NB4 (cell line): ENCODE results near the gene RAD51AP2.
"Not testable (repeated sequence)": the region's sequence is repeated elsewhere in the genome, so short reads cannot be mapped to it uniquely, and the experiment has no call there.

Experiments
- DNase-seq: peaks from one replicate; pipeline ENCODE4 v3.0.0; 2010; ENCODE audit warnings: low read depth
- H3K4me3 ChIP-seq: one replicate; pipeline ENCODE4 v1.5.1; 2011; ENCODE audit warnings: mild to moderate bottlenecking, low read depth, low read length, moderate library complexity
- CTCF ChIP-seq: IDR thresholded peaks from one replicate; pipeline ENCODE4 v1.5.1; 2012; ENCODE audit warnings: low read depth, low read length
- MYC ChIP-seq: IDR thresholded peaks from 2 replicates; pipeline ENCODE4 v1.6.1; 2011; ENCODE audit warnings: low read depth, low read length
- POLR2A ChIP-seq: IDR thresholded peaks from 2 replicates; pipeline ENCODE4 v1.6.1; 2011; ENCODE audit warnings: mild to moderate bottlenecking; ENCODE audit not compliant: insufficient read length; ENCODE audit errors: extremely low read depth
- TF ChIP-seq, protein P1 (sequence below): IDR thresholded peaks from 2 replicates; pipeline ENCODE4 v1.6.1; 2011; ENCODE audit warnings: low read depth, low read length

RAD51AP2 gene

DNA sequence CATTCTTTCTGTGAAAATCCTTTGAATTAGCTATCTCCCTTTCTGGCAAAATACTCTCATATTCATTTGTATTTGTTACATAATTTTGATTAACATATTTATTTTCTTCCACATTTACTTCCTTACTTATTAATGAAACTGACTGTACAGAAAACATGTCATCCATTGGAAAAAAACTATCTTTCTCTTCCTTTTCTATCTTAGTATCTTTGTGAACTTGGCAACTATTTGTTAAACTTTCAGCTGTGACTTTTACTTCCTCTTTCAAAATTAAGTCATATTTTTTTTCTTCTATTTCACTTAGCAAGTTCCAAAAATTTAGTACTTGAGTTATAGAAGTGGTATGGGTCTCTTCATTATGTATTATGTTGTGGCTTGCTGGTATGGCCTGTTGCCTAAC, 2.6 kb downstream of the RAD51AP2 start:
- TF ChIP-seq CTCF, result no peak
- no peak for TF ChIP-seq POLR2A
- TF ChIP-seq, protein P1, sequence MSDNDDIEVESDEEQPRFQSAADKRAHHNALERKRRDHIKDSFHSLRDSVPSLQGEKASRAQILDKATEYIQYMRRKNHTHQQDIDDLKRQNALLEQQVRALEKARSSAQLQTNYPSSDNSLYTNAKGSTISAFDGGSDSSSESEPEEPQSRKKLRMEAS, result no peak
- TF ChIP-seq MYC, result no peak
- no peak overlapping the region for H3K4me3 ChIP-seq
- DNase-seq, result no peak

- no peak for DNase-seq
- no peak for TF ChIP-seq MYC
- TF ChIP-seq, protein P1, result no peak
- TF ChIP-seq CTCF, result no peak
- TF ChIP-seq POLR2A, result no peak
- no peak overlapping the region for H3K4me3 ChIP-seq
Observed at GRCh38 chr2:17506736-17507616, 11.3 kb downstream of the RAD51AP2 start.

GRCh38 chr2:17497718-17498117, 20.5 kb downstream of the RAD51AP2 start:
- TF ChIP-seq MYC (no peak), CTCF (no peak), POLR2A (no peak)
- TF ChIP-seq, protein P1, result no peak
- DNase-seq, result no peak
- H3K4me3 ChIP-seq, result no peak overlapping the region

DNA sequence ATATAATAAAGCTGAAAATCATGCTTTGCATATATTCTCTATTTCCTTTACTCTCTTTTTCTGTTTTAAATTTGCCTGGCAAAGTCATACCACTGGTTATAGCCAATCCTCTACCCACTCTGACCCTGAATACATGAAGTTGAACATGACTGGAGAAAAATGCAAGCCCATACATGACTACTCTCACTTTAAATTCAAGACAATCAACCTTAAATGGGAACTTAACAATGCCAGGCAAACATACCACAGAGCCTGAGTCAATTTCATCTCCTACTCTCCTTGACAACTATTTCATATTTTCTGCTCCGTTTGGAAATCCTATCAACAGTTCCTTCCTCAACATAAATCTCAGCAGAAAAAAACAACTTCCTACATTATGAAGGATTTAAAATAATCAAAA, 22.6 kb downstream of the RAD51AP2 start:
- no peak overlapping the region for H3K4me3 ChIP-seq
- DNase-seq, result no peak
- no peak for TF ChIP-seq CTCF
- TF ChIP-seq MYC, result no peak

GRCh38 chr2:17490165-17490564, 28.1 kb downstream of the RAD51AP2 start:
- not testable (repeated sequence) for DNase-seq, H3K4me3 ChIP-seq

GRCh38 chr2:17488610-17489009, 29.6 kb downstream of the RAD51AP2 start:
- DNase-seq, H3K4me3 ChIP-seq: not testable (repeated sequence)

DNA sequence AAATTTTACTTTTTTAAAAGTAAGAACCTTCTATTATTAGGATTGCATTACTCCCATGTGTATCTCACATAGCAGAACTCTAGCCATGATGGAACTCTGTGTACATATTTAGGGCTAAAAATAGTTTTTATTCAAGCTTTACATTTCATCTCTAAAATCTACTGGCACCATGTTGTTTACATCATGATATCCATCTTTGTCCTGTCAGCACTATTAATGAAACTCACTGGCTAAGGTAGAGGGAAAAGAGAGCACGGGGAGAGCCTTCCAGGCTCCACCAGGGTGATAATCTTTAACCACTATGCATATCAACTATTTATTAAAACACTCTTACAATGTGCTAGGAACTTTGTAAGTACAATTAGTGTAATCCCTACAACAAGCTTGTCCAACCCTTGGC, 34.7 kb downstream of the RAD51AP2 start:
- DNase-seq, result no peak
- TF ChIP-seq, protein P1, result no peak
- TF ChIP-seq POLR2A (no peak), MYC (no peak), CTCF (no peak)
- H3K4me3 ChIP-seq, result no peak overlapping the region
